22Rv1 (cell line): ENCODE measurements around the gene DBX2.

Source experiments
- CTCF ChIP-seq: fragments of 450-650 bp; IDR thresholded peaks from 2 replicates; pipeline ENCODE4 v1.5.1; 2017; ENCODE audit warnings: mild to moderate bottlenecking
- ZFX ChIP-seq: fragments of 450-650 bp; IDR thresholded peaks from 2 replicates; pipeline ENCODE4 v1.6.1; 2017; ENCODE audit warnings: antibody characterized with exemption, borderline replicate concordance

- TF ChIP-seq CTCF, result no peak
- TF ChIP-seq ZFX, result no peak
Measured at GRCh38 chr12:45088608-45089007, 37.7 kb upstream of the DBX2 start.
